AG09319 (cell line): ENCODE measurements around the gene MROH7.

Experiments used
- DNase-seq: peaks from one replicate; pipeline ENCODE4 v3.0.0-alpha.2; 2010; ENCODE audit warnings: low read depth; ENCODE audit errors: extremely low read depth
- TF ChIP-seq, protein P1 (sequence below): IDR thresholded peaks from 2 replicates; pipeline ENCODE4 v1.5.1; 2011; ENCODE audit warnings: low read depth, mild to moderate bottlenecking, inconsistent platforms, low read length, moderate library complexity

The MROH7 gene

DNA sequence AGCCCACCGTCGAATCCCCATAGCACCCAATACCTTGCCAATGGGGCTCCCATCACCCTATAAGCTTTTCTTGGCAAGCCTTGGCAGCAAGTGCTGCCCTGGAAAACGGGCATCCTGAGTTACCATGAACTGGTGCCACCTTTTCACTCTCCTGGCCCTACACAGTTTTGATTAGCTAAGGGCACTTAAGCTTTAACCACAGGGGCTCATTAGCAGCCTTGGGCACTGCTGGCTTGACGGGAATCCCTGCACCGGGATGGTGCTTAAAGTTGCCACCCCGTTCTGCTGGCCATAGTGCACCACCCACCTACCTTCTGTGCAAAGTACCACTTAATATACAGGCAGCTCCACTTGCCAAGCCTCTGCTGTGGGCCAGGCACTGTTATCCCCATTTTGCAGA lies 109.0 kb downstream of the MROH7 start:
- no peak for DNase-seq
- TF ChIP-seq, protein P1, sequence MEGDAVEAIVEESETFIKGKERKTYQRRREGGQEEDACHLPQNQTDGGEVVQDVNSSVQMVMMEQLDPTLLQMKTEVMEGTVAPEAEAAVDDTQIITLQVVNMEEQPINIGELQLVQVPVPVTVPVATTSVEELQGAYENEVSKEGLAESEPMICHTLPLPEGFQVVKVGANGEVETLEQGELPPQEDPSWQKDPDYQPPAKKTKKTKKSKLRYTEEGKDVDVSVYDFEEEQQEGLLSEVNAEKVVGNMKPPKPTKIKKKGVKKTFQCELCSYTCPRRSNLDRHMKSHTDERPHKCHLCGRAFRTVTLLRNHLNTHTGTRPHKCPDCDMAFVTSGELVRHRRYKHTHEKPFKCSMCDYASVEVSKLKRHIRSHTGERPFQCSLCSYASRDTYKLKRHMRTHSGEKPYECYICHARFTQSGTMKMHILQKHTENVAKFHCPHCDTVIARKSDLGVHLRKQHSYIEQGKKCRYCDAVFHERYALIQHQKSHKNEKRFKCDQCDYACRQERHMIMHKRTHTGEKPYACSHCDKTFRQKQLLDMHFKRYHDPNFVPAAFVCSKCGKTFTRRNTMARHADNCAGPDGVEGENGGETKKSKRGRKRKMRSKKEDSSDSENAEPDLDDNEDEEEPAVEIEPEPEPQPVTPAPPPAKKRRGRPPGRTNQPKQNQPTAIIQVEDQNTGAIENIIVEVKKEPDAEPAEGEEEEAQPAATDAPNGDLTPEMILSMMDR: no peak

GRCh38 chr1:54751426-54751825 lies 109.8 kb downstream of the MROH7 start:
- no peak for DNase-seq

DNA sequence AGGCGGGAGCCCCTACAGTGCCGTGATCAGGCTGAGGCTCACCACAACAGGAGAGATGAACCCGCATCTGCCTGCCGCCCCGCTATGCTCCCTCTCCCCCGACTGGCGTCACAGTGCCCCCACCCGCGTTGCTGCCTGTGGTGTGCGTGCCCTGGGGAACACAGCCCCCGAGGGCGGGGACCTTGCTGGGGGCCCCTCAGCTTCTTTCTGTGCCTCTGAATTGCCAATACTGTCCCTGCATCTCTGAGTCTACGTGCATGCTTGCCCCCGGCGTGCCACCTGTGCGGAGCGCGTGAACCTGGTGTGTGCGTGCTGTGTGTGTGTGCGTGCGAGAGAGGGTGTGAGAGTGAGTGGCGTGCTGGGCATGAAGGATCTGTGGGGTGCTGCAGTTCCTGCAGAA lies 112.5 kb downstream of the MROH7 start:
- DNase-seq: no peak
- TF ChIP-seq, protein P1: no peak

More at GRCh38 chr1:54751426-54751825, 109.8 kb downstream of the MROH7 start:
- TF ChIP-seq, protein P1: no peak

- DNase-seq: no peak
- TF ChIP-seq, protein P1: no peak
These were observed 113.1 kb downstream of the MROH7 start for GRCh38 chr1:54754486-54755285.

- DNase-seq: no peak
- TF ChIP-seq, protein P1: no peak
These were observed 116.2 kb downstream of the MROH7 start for GRCh38 chr1:54757833-54758232.

DNA sequence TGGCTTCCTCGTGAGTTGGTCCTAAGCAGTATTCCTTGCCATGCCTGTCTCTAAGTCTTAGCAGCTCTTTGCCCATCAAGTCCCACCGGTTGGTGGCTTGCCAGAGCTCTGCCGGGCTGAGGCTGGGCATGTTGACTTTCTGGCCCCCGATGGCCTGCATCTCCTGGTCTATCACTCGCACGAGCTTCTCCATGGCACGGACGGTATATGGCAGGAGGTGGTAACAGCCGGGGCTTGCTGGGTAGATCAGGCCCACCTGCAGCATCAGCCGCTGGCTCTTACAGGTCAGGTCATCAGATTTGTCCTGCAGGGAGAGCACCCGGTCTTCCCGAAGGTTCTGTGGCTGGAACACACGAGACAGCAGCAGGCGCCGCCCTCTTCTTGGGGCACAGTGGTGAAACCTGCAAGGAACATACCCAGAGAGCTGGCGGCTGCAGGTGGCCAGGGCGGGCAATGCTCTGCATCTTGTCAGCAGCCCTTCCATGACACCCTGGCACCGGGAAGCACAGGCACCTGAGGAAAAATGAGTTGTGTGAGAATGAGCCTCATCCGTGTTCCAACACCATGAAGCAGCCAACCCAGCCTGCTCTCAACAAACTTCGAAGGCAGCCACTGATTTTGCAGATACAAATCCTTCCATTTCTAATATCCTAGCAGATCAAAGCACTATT lies 117.2 kb downstream of the MROH7 start:
- DNase-seq: no peak
- TF ChIP-seq, protein P1: no peak
